Subcutaneous adipose tissue (tissue), 4 donors: Measurements from ENCODE around the gene ADAMTS17. TPM values are rescaled to one million over a fixed set of nuclear protein-coding genes. Genes with fewer than 3 reads are reported as not detected.

ENCODE experiments used
- total RNA-seq, 4 donors: library from RNA; depleted of rRNA; stranded (reverse); fragments of >200 nt; gene quantifications; one replicate each; pipeline ENCODE4 v1.1.0, GENCODE V29; 2016
- TF ChIP-seq, protein P1 (sequence below): fragments of 450-650 bp; IDR thresholded peaks from one replicate; pipeline ENCODE4 v1.5.1; 2016; ENCODE audit warnings: low read depth, mild to moderate bottlenecking, control low read depth, antibody characterized with exemption, moderate library complexity

The ADAMTS17 gene, protein sequence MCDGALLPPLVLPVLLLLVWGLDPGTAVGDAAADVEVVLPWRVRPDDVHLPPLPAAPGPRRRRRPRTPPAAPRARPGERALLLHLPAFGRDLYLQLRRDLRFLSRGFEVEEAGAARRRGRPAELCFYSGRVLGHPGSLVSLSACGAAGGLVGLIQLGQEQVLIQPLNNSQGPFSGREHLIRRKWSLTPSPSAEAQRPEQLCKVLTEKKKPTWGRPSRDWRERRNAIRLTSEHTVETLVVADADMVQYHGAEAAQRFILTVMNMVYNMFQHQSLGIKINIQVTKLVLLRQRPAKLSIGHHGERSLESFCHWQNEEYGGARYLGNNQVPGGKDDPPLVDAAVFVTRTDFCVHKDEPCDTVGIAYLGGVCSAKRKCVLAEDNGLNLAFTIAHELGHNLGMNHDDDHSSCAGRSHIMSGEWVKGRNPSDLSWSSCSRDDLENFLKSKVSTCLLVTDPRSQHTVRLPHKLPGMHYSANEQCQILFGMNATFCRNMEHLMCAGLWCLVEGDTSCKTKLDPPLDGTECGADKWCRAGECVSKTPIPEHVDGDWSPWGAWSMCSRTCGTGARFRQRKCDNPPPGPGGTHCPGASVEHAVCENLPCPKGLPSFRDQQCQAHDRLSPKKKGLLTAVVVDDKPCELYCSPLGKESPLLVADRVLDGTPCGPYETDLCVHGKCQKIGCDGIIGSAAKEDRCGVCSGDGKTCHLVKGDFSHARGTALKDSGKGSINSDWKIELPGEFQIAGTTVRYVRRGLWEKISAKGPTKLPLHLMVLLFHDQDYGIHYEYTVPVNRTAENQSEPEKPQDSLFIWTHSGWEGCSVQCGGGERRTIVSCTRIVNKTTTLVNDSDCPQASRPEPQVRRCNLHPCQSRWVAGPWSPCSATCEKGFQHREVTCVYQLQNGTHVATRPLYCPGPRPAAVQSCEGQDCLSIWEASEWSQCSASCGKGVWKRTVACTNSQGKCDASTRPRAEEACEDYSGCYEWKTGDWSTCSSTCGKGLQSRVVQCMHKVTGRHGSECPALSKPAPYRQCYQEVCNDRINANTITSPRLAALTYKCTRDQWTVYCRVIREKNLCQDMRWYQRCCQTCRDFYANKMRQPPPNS
- 1 to 10 TPM in 2 of 4 donors, under 1 TPM in 2; 0.49 to 5.3 (median 2.5) TPM for total RNA-seq

DNA sequence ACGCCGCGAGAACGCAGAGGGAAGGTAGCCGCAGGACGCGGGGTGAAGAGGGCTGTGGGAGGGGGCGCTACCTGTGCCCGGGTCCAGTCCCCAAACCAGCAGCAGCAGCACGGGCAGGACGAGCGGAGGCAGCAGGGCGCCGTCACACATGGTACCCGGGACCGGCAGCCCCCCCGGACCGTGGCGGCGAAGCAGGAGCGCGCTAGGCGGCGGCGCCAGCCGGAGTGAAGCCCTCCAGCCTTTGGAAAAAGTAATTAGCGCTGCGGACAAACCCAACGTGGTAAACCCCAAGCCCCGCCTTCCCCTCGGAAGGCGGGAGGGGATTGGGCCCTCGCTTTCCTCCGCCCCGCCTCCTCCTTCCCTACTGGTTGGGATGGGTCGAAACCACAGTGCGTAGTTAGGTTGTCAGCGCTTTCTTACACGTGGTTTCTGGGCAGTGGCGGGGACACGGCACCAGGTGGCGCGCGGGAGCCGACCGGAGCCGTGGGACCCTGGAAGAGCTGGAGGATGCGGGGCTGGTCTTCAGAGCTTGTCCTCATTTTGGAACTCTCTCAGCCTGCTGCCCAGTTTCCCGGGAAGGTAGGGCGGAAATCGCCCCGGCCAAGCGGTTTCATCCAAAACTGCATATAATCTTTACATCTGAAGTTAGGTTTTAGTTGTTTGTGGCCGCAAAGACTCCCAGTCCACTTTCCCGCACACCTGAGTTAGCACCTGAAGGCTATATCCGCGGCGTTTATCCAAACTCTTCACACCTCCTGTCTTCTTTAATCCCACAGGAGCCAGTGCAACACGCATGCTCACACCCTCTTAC, at the start of gene ADAMTS17:
Gene ADAMTS17, minus strand, starts transcription at position 226 of the 811 bp plus-strand sequence. Its CDS starts 76 bp downstream, at position 150.
- TF ChIP-seq, protein P1, sequence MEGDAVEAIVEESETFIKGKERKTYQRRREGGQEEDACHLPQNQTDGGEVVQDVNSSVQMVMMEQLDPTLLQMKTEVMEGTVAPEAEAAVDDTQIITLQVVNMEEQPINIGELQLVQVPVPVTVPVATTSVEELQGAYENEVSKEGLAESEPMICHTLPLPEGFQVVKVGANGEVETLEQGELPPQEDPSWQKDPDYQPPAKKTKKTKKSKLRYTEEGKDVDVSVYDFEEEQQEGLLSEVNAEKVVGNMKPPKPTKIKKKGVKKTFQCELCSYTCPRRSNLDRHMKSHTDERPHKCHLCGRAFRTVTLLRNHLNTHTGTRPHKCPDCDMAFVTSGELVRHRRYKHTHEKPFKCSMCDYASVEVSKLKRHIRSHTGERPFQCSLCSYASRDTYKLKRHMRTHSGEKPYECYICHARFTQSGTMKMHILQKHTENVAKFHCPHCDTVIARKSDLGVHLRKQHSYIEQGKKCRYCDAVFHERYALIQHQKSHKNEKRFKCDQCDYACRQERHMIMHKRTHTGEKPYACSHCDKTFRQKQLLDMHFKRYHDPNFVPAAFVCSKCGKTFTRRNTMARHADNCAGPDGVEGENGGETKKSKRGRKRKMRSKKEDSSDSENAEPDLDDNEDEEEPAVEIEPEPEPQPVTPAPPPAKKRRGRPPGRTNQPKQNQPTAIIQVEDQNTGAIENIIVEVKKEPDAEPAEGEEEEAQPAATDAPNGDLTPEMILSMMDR: no peak

DNA sequence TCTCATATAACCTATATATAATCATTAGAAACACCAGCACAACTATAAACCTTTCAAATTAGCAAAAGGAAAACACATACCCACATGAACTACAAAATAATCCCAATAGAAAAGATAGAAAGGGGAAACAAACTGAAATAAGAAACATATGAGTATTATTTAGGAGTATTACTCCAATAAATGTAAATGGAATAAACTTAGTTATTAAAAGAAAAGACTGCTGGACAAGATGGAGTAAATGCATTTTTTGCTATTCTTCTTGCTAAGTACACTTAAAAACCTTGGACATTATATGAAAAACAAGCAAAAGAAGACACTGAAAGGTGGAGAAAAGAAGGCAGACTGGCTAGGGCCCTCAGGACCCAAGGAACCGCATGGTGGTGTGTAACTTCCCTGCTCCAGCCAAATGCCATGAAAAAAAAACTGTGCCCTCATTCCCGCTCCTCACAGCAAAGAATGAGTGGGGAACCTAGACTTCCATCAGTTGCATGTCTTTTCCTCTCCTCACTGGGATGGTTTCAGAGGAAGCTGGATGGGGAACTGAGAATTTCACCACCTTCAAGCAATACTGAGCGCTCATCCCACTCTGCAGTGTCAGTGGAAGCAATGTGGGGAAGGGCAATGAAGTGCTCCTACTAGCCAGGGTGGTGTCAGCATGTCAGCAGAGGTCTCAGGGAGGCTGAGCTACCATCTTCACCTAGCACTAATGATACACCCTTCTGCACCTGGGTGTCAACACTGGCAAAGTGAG, 43.7 kb upstream of the ADAMTS17 start:
- TF ChIP-seq, protein P1: no peak

DNA sequence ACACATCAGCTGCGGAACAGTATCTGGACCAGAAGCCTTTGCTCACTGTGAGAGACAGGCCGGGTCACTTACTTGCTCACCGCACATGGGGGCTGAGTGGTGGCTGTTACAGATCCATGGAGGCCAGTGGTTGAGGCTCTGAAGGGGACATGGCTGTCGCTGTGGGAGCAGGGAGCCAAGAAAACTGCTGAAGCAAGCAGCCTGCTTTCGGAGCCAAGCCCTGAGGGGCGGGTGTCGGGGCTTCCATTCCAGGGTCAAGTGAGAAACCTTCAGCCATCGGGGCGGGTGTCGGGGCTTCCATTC, 42.3 kb upstream of the ADAMTS17 start:
- TF ChIP-seq, protein P1: no peak

DNA sequence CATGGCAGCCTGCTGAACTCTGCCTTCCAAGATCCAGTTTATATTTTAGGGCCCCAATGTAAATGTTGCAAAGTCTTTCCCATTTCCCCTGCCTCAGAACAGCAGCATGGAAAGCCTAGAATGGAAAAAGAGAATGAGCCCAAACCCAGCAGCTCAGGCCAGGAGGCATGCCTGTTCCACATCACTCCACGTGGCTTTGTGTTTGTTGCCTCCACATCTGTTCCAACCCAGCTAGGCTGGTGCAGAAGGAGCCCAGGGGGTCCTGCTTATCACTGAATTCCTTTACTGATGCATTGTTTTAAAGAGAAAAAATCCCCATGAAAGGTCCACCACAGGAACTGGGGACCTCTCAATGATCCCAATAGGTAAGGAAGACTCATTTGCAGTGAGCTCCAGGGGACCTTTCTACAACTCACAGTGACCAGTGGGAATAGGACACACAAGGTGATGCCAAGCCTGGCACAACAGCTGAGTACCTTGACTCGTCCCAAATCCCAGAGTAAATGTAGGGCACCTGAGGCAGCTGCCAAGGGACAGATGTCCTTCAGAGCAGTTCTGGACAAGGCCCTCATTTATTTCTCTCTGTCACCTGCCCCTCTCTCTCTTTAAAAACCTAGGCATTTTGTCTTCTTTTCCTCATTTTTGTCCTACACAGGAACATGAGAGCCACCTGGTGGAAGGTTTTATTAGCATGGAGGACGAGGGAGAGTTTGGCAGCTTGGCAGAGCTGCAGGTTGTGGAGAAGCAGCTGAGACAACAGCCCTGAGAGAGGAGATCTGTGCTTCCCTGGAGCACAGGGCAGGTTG, 41.7 kb upstream of the ADAMTS17 start:
- TF ChIP-seq, protein P1: no peak

DNA sequence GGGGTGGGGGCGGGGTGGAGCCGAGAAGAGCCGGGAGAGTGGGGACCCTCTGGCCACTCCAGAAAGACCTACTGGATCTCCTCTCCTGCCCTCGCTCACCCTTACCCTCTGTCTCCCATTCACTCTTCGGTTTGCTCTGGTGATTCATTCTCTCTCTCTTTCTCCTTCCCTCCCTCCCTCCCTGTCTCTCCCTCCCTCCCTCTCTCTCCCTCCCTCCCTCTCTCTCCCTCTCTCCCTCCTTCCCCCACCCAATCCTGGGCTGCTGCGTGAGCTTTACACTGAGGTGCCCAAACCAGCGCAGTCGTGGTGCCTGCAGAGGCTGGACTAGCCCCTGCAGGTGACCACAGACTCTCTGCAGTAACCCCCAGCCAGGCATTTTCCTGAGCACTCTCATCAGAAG, 32.2 kb upstream of the ADAMTS17 start:
- TF ChIP-seq, protein P1: no peak
